Measurements from ENCODE around the gene MAL. TPM values are rescaled to one million over a fixed set of nuclear protein-coding genes. Genes with fewer than 3 reads are reported as not detected.

The MAL gene
- polyA plus RNA-seq, 1 donor = 0.30 TPM

- 67% methylated on average over 1 of the region's 3 CpGs for WGBS (ENCODE audit: insufficient coverage, low lambda C conversion rate)
- no peaks in the 10 kb centered on the region for H3K4me1 ChIP-seq (ENCODE audit: control insufficient read depth, insufficient read depth, low read length)
- H3K27ac ChIP-seq (ENCODE audit: low read length) = no peak overlapping the region
- no peak overlapping the region for H3K4me3 ChIP-seq (ENCODE audit: low read length)
- no peaks in the 10 kb centered on the region for H3K36me3 ChIP-seq (ENCODE audit: control insufficient read depth, insufficient read depth, low read length)
- H3K9me3 ChIP-seq (ENCODE audit: control insufficient read depth, low read depth, low read length) = no peaks in the 10 kb centered on the region
- peak; percentile 21 to 25 for DNase-seq
- H3K27me3 ChIP-seq (ENCODE audit: control insufficient read depth, insufficient read depth, low read length) = peaks cover 11% of the 10 kb centered on the region
Observed at GRCh38 chr2:94986392-94986963, 39.0 kb upstream of the MAL start.

DNA sequence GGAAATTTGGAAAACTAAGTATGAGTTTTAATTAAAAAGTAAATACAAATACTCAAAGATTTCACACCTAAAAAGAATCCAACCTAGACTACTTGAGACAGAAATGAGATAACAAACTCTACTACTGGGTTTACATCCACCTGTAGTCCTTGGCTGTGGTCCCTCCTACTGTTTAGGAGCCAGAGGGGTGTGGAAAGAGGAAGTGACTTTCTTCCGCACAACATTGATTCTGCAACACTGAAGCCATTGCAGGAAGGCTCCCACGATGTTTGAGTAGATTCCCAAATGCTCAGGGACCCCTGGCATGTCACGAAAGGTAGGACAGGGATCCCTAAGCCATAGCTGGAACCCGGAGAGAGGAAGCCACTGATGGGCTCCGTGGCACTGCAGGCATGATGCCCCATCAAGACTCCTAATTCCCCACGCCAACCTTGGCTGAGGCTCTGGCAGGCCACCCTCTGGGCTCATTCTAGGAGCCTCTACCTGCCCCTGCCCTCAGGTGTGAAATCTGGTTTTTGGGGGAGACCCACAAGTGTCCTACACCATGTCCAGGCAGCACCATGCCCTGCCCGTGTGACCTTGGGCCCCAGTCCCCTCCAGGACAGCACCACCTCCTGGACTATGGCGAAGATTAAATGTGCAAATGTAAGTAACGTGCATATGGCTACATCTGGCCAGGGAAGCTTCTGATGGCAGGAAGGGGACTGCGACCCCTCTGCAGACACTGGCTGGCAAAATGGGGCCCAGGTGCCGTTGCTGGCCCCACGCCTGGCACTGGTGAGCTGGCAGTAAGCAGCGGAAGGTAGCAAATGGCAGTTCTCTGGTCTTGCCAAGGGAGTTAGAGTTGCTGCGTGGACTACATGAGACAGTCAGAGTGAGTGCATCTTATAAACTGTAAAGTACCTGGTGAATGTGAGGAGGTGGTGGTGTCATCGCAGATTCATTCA lies 38.2 kb upstream of the MAL start:
- H3K27me3 ChIP-seq (ENCODE audit: control insufficient read depth, insufficient read depth, low read length) = peaks cover 11% of the 10 kb centered on the region
- H3K9me3 ChIP-seq (ENCODE audit: control insufficient read depth, low read depth, low read length) = no peaks in the 10 kb centered on the region
- no peaks in the 10 kb centered on the region for H3K36me3 ChIP-seq (ENCODE audit: control insufficient read depth, insufficient read depth, low read length)
- H3K27ac ChIP-seq (ENCODE audit: low read length) = no peak overlapping the region
- no peaks in the 10 kb centered on the region for H3K4me1 ChIP-seq (ENCODE audit: control insufficient read depth, insufficient read depth, low read length)
- no peak overlapping the region for H3K4me3 ChIP-seq (ENCODE audit: low read length)
- WGBS (ENCODE audit: insufficient coverage, low lambda C conversion rate) = no CpG with 5 or more reads among the region's 15 CpGs
- DNase-seq = no peak

DNA sequence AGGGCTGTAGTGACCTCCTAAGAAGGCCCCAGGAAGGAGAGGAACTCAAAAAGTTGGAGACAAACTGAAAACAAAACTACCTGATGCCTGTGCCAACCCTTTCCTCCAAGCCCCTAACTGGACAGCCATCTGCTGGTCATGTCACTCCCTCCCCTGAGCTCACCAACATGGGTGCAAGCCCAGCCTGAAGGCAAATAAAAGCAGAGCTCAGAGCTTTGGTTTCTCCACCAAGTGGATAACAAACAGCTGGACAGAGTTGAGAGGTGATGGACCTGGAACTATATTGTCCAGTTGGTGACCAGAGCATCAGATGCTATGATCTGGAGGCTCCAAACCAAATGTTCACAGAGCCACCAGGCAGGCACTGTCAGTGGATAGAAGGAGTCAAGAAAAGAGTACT lies 34.6 kb upstream of the MAL start:
- Histone ChIP-seq H3K9me3 (ENCODE audit: control insufficient read depth, low read depth, low read length) (no peaks in the 10 kb centered on the region), H3K27me3 (ENCODE audit: control insufficient read depth, insufficient read depth, low read length) (peaks cover 23% of the 10 kb centered on the region), H3K27ac (ENCODE audit: low read length) (no peak overlapping the region), H3K36me3 (ENCODE audit: control insufficient read depth, insufficient read depth, low read length) (no peaks in the 10 kb centered on the region), H3K4me3 (ENCODE audit: low read length) (no peak overlapping the region), H3K4me1 (ENCODE audit: control insufficient read depth, insufficient read depth, low read length) (no peaks in the 10 kb centered on the region)
- DNase-seq = no peak

DNA sequence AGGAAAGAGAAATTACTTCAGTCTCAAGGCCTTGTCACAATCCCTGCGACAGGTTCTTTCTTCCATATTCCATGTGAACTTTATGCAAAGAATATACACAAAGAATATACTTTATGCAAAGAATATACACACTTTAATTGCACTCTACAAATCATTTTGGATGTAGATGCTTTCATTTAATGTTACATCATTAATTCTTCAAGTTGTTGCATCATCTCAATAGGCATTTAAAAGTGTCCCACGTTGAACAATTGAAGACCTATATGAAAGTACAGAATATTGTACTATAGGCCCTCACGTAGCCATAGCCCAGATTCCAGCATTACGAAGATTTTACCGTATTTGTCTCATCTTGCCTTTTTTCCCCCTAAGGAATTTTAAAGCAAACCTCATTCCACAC lies 33.1 kb upstream of the MAL start:
- Histone ChIP-seq H3K27me3 (ENCODE audit: control insufficient read depth, insufficient read depth, low read length) (peaks cover 32% of the 10 kb centered on the region), H3K4me3 (ENCODE audit: low read length) (no peak overlapping the region), H3K27ac (ENCODE audit: low read length) (no peak overlapping the region), H3K4me1 (ENCODE audit: control insufficient read depth, insufficient read depth, low read length) (no peaks in the 10 kb centered on the region), H3K9me3 (ENCODE audit: control insufficient read depth, low read depth, low read length) (no peaks in the 10 kb centered on the region), H3K36me3 (ENCODE audit: control insufficient read depth, insufficient read depth, low read length) (no peaks in the 10 kb centered on the region)
- WGBS (ENCODE audit: insufficient coverage, low lambda C conversion rate) = 87% methylated on average over 3 of the region's 5 CpGs
- DNase-seq = no peak

- DNase-seq = no peak
- Histone ChIP-seq H3K27me3 (ENCODE audit: control insufficient read depth, insufficient read depth, low read length) (peaks cover 42% of the 10 kb centered on the region), H3K27ac (ENCODE audit: low read length) (no peak overlapping the region), H3K9me3 (ENCODE audit: control insufficient read depth, low read depth, low read length) (no peaks in the 10 kb centered on the region), H3K4me1 (ENCODE audit: control insufficient read depth, insufficient read depth, low read length) (no peaks in the 10 kb centered on the region), H3K4me3 (ENCODE audit: low read length) (no peak overlapping the region), H3K36me3 (ENCODE audit: control insufficient read depth, insufficient read depth, low read length) (no peaks in the 10 kb centered on the region)
- no CpG with 5 or more reads among the region's 31 CpGs for WGBS (ENCODE audit: insufficient coverage, low lambda C conversion rate)
Observed at GRCh38 chr2:94993176-94994062, 32.1 kb upstream of the MAL start.

DNA sequence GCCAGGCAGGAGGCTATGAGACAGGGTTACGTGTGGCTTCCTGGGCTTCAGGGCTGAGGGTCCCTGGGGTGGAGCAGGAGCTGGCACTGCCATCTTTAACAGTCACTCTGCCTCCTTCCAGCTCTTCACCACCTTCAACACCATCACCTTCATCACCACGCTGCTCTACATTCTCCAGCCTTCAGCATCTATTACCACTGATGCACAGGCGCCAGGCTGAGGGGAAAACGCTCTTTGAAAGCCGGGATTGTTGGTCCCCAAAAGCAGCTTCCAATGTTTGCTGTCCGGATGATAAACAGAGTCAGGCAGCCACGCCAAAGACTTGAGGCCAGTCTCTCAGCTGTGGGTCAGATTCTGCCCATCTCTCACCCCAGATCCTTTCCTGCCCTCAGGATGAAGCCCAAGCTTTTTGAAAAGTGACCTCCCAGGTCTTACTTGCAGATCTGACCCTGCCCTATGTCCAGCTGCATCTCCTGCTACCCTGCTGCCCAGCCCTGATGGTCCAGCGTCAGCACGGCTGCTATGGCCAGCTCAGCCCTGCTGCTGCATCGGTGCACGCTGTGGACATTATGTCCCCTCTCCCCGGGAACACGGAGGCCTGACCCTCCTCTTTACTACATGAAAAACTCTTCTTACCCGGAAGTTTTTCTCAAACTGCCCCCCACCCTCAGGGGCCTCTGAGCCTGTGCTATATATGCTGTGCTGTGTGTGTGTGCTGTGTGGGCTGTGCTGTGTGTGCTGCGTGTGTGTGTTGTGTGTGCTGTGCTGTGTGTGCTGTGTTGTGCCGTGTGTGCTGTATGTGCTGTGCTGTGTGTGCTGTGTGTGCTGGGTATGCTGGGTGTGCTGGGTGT lies 31.2 kb upstream of the MAL start:
- H3K4me3 ChIP-seq (ENCODE audit: low read length) = no peak overlapping the region
- peaks cover 51% of the 10 kb centered on the region for H3K27me3 ChIP-seq (ENCODE audit: control insufficient read depth, insufficient read depth, low read length)
- H3K27ac ChIP-seq (ENCODE audit: low read length) = no peak overlapping the region
- no peaks in the 10 kb centered on the region for H3K4me1 ChIP-seq (ENCODE audit: control insufficient read depth, insufficient read depth, low read length)
- no CpG with 5 or more reads among the region's 16 CpGs for WGBS (ENCODE audit: insufficient coverage, low lambda C conversion rate)
- no peaks in the 10 kb centered on the region for H3K36me3 ChIP-seq (ENCODE audit: control insufficient read depth, insufficient read depth, low read length)
- DNase-seq = no peak
- no peaks in the 10 kb centered on the region for H3K9me3 ChIP-seq (ENCODE audit: control insufficient read depth, low read depth, low read length)

DNA sequence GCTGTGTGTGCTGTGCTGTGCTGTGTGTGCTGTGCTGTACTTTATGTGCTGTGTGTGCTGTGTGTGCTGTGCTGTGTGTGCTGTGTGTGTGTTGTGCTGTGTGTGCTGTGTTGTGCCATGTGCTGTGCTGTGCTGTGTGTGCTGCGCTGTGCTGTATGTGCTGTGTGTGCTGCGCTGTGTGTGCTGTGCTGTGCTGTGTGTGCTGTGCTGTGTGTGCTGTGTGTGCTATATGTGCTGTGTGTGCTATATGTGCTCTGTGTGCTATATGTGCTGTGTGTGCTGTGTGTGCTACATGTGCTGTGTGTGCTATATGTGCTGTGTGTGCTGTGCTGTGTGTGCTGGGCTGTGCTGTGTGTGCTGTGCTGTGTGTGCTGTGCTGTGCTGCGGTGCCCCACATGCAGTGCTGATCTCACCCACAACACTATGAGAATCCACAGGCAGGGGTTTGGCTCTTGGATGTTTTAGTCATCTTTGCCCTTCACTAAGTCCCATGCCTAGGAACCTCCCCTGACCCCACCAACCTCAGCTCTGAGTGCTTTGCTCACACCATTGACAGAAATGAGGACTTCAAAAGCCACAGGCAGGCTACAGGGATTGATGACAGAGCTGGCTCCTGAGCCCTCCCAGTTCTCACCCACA lies 30.5 kb upstream of the MAL start:
- Histone ChIP-seq H3K4me3 (ENCODE audit: low read length) (no peak overlapping the region), H3K27me3 (ENCODE audit: control insufficient read depth, insufficient read depth, low read length) (peaks cover 54% of the 10 kb centered on the region), H3K4me1 (ENCODE audit: control insufficient read depth, insufficient read depth, low read length) (no peaks in the 10 kb centered on the region), H3K36me3 (ENCODE audit: control insufficient read depth, insufficient read depth, low read length) (no peaks in the 10 kb centered on the region), H3K27ac (ENCODE audit: low read length) (no peak overlapping the region), H3K9me3 (ENCODE audit: control insufficient read depth, low read depth, low read length) (no peaks in the 10 kb centered on the region)
- WGBS (ENCODE audit: insufficient coverage, low lambda C conversion rate) = no CpG with 5 or more reads among the region's 3 CpGs
- DNase-seq = no peak

DNA sequence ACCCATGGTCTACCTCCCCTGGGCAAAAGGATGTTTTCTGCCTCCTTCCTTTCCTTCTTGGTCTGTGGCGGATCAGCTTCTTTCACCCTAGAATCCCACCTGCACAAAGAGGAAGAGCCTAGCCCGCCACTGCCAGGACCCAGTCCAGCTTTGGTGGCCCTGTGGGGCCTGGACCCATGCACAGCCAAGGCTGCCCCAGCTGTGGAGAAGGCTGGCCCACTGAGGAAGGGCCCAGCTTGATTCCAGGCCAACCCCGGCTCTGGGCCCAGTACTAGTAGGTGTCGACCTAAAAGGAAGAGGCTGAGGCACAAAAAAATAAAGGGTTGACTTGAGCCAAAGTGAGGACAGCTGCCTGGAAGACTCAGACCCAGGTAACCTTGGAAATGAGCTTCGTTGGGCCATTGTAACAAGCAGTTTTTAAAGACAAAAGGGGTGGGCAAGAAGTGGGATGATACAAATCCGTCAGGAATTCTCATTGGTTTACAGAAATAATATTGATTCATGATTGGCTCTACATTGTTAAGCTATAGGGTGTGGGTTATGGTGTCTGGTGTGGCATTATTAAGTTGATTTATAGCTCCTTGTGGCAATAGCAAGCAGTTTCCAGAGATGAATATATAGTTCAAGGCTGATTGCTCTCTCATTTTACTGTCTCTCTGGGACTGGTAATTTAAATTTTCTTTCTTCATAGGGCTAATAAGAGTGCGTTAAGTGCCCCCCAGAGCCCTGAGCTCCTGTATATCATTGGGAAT lies 29.8 kb upstream of the MAL start:
- no peaks in the 10 kb centered on the region for H3K36me3 ChIP-seq (ENCODE audit: control insufficient read depth, insufficient read depth, low read length)
- H3K27me3 ChIP-seq (ENCODE audit: control insufficient read depth, insufficient read depth, low read length) = peaks cover 54% of the 10 kb centered on the region
- no peak overlapping the region for H3K4me3 ChIP-seq (ENCODE audit: low read length)
- WGBS (ENCODE audit: insufficient coverage, low lambda C conversion rate) = no CpG with 5 or more reads among the region's 7 CpGs
- no peak for DNase-seq
- H3K27ac ChIP-seq (ENCODE audit: low read length) = no peak overlapping the region
- H3K4me1 ChIP-seq (ENCODE audit: control insufficient read depth, insufficient read depth, low read length) = no peaks in the 10 kb centered on the region
- H3K9me3 ChIP-seq (ENCODE audit: control insufficient read depth, low read depth, low read length) = no peaks in the 10 kb centered on the region

All from large intestine (tissue), 3 donors.